Eye (tissue), 1 donor: ENCODE data around the gene CSTF3.

Experiments
- DNase-seq: peaks from one replicate; pipeline ENCODE4 v3.0.0-alpha.2; 2015

The CSTF3 gene

DNA sequence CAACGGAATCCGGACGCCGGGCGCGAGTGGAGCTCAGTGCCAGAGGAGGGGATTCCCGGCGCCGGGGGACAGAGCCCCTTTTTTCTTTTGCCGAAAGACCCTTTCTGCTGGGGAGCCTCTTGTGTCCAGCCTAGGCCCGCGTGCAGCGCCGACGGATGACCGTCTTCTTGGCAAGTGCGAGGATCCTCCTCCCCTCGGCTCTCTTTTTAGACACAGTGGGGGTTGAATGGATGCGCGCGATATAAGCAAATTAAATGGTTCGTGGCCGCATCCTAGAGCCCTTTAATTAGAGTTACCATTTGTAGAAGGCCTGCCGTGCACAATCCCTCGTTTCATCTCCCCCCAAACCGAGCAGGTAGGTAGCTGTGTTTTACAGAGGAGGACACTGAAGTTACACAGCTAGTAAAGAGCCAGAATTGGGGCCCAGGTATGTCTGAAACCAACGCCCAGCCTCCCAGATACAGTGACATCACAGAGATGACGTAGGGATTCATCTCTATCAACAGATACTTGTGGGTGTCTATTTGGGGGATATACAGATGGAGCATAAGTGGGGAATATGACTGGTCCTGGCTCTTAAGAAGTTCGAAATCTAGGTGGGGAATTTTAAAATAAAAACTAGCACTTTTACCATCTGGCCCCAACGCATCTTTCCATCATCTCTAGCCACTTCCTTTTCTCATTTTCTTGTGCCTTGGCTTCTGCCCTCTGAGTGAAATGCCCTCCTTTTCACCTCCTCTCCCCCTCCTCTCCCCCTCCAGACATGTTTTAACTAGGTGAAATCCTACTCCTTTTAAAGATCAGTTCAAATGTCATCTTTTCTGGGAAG is 121.0 kb downstream of the CSTF3 start:
- no peak for DNase-seq

DNA sequence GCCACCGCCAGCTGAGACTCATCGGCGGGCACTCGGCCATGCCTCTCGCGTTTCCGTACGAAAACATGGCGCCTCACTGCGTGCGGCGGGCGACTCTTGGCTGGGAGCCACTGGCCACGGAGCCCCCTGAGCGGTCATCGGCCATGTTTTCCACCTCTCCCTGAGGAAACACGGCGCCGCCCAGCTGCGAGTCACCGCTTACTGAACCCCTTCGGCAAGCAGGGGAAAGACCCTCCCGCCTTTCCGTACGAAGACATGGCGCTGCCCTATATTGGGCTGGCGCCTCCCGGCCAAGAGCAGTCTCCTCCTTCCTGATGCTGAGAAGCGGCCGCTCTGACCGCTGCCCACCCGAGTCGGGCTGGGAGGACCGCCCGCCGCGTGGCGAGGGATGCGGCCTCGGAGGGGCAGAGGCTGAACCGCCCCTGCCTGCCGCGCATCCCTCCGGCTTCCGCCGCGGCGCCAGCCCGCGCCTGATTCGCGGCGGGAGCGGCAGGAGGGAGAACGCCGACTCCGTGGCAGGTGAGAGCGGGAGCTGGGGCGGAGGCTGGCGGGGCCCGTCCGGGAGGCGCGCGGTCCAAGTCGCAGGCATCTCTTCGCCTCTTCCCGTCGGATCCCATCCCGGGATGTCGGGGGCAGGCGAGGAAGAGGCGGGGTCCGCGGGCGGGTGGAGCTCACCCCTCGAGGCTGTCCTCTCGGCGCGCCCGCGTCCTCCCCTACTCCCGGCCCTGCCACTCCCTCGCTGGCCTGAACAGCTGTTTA is 121.8 kb downstream of the CSTF3 start, which contains the start of gene TCP11L1:
TSS of gene TCP11L1 (plus strand) at position 299 of the 759 bp plus-strand sequence. CDS start 4,202 bp downstream, outside the sequence.
- peak; percentile 97 for DNase-seq

DNA sequence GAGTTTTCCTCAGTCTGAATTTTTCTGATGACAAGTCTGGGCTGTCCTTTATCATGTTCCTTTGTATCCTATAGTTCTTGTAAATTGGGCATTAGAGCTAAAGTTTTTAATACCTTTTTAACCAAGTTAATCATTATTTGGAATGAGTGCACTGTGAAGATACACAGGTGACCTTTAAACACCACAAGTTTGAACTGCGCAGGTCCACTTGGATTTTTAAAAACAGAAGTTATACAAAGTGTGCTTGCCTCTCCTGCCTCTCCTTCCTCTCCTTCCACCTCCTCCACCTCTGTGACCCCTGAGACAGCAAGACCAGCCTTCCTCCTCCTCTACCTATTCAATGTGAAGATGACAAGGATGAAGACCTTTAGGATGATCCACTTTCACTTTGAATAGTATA is 126.3 kb downstream of the CSTF3 start:
- no peak for DNase-seq
